Naive thymus-derived CD4-positive, alpha-beta T cell (primary cell): ENCODE measurements around the gene ROCK2. TPM values are rescaled to one million over a fixed set of nuclear protein-coding genes. Genes with fewer than 3 reads are reported as not detected.
A peak's percentile ranks its signal among the peaks of the same experiment; 100 is the strongest.

Source experiments
- ATAC-seq: fragments of 150-1000 bp; cut with Tn5 transposase; 2 replicates; pipeline ENCODE4 v1.10.0; 2021; ENCODE audit warnings: mild to moderate bottlenecking, moderate library complexity
- CTCF ChIA-PET: fragments of 350-600 bp; sonication (Branson Sonifier 250); formaldehyde crosslinking; loops from one replicate; lab custom pipeline; 2021; ENCODE audit warnings: antibody characterized with exemption; lab: Charles Lee
- POLR2A ChIA-PET: fragments of 350-600 bp; sonication (Branson Sonifier 250); formaldehyde crosslinking; loops from one replicate; lab custom pipeline; 2021; ENCODE audit warnings: antibody characterized with exemption, inconsistent platforms; lab: Charles Lee
- DNase-seq, 9 donors: peaks; one replicate each; pipeline versions ENCODE4 v3.0.0 to v3.0.0-alpha.2; 2020 to 2022; ENCODE audit warnings: mixed read lengths in 1 of 9
- H3K27ac ChIP-seq: one replicate; pipeline ENCODE4 v1.7.0; 2013; ENCODE audit warnings: mild to moderate bottlenecking, low read depth, low read length, moderate library complexity
- H3K27me3 ChIP-seq, 2 donors: one replicate each; pipeline ENCODE4 v1.7.0; 2013; ENCODE audit warnings: low read length in 2 of 2, mild to moderate bottlenecking in 2 of 2, moderate library complexity in 2 of 2; ENCODE audit not compliant: control insufficient read depth in 2 of 2, insufficient read depth in 2 of 2
- H3K36me3 ChIP-seq, 3 experiments: 1 replicate in 2 of 3; 2 replicates in 1 of 3; pipeline ENCODE4 v1.7.0; 2013; ENCODE audit warnings: low read length in 3 of 3, mild to moderate bottlenecking in 3 of 3, moderate library complexity in 1 of 3; ENCODE audit not compliant: insufficient read depth in 3 of 3, control insufficient read depth in 2 of 3
- H3K4me1 ChIP-seq, 2 donors: one replicate each; pipeline ENCODE4 v1.7.0; 2013; ENCODE audit warnings: low read length in 2 of 2, mild to moderate bottlenecking in 2 of 2, moderate library complexity in 1 of 2; ENCODE audit not compliant: control insufficient read depth in 2 of 2, insufficient read depth in 2 of 2
- H3K4me3 ChIP-seq: 2 replicates; pipeline ENCODE4 v1.7.0; 2013; ENCODE audit warnings: mild to moderate bottlenecking, low read length
- H3K9me3 ChIP-seq, 3 experiments: 1 replicate in 2 of 3; 2 replicates in 1 of 3; pipeline ENCODE4 v1.7.0; 2013; ENCODE audit warnings: low read length in 3 of 3; ENCODE audit not compliant: control insufficient read depth in 2 of 3
- H3K27ac Mint-ChIP-seq, 9 donors: one replicate each; pipeline ENCODE4 v1.8.0; 2020 to 2022; ENCODE audit warnings: mixed read lengths in 9 of 9, mild to moderate bottlenecking in 8 of 9, moderate library complexity in 5 of 9, inconsistent platforms in 2 of 9
- H3K27me3 Mint-ChIP-seq, 5 donors: one replicate each; pipeline ENCODE4 v1.8.0; 2021 to 2022; ENCODE audit warnings: mixed read lengths in 5 of 5, mild to moderate bottlenecking in 1 of 5
- H3K36me3 Mint-ChIP-seq, 5 donors: one replicate each; pipeline ENCODE4 v1.8.0; 2020 to 2022; ENCODE audit warnings: mixed read lengths in 5 of 5, mild to moderate bottlenecking in 3 of 5, inconsistent platforms in 1 of 5
- H3K4me1 Mint-ChIP-seq, 7 donors: one replicate each; pipeline ENCODE4 v1.8.0; 2020 to 2022; ENCODE audit warnings: mixed read lengths in 7 of 7, mild to moderate bottlenecking in 3 of 7, inconsistent platforms in 1 of 7
- H3K4me3 Mint-ChIP-seq, 10 donors: one replicate each; pipeline ENCODE4 v1.8.0; 2020 to 2022; ENCODE audit warnings: mild to moderate bottlenecking in 10 of 10, mixed read lengths in 10 of 10, moderate library complexity in 6 of 10, inconsistent platforms in 2 of 10
- H3K9me3 Mint-ChIP-seq, 11 donors: one replicate each; pipeline ENCODE4 v1.8.0; 2020 to 2022; ENCODE audit warnings: mixed read lengths in 11 of 11, mild to moderate bottlenecking in 4 of 11, inconsistent platforms in 1 of 11, moderate library complexity in 1 of 11
- intact Hi-C, 2 donors: fragments of 100-400 bp; cut with micrococcal nuclease; formaldehyde crosslinking; loops; one replicate each; pipeline ENCODE4 v1.15.1; 2023
- polyA plus RNA-seq, 2 donors: library from polyadenylated mRNA; unstranded; fragments of 300-500 nt; fragmentation: Illumina TruSeq; gene quantifications; one replicate each; pipeline ENCODE4 v1.2.3, GENCODE V29; 2021
- total RNA-seq, 6 experiments: library from RNA in 5 of 6; stranded (reverse) in 5 of 6; gene quantifications; 1 replicate in 5 of 6; 2 replicates in 1 of 6; pipeline ENCODE4 v1.2.3 and lab custom pipeline; 2021 to 2026

Gene ROCK2
- total and polyA plus RNA-seq, 7 experiments from 2014 or later = 12.0 to 23.9 (median 18.7) TPM

GRCh38 chr2:11215407-11215806 is 129.0 kb downstream of the ROCK2 start:
- no peaks in the 10 kb centered on the region for H3K27me3 ChIP-seq
- ChIA-PET CTCF (no interaction called here), POLR2A (no interaction called here)
- DNase-seq (no peak), ATAC-seq (no peak)
- peaks cover 5 to 55% (median 31%) of the 10 kb centered on the region in 5 donors for H3K36me3 Mint-ChIP-seq
- no peak overlapping the region for H3K27ac ChIP-seq
- no peak overlapping the region for H3K27ac Mint-ChIP-seq
- no peaks in the 10 kb centered on the region for H3K27me3 Mint-ChIP-seq
- H3K9me3 Mint-ChIP-seq = no peaks in the 10 kb centered on the region
- intact Hi-C loops = no loop called here
- H3K36me3 ChIP-seq = peaks cover 0 to 22% (median 0%) of the 10 kb centered on the region in 3 experiments
- H3K4me1 ChIP-seq = no peaks in the 10 kb centered on the region
- peaks cover 0 to 3% (median 0%) of the 10 kb centered on the region in 7 donors for H3K4me1 Mint-ChIP-seq
- no peak overlapping the region for H3K4me3 Mint-ChIP-seq
- H3K9me3 ChIP-seq = no peaks in the 10 kb centered on the region
- H3K4me3 ChIP-seq = no peak overlapping the region

DNA sequence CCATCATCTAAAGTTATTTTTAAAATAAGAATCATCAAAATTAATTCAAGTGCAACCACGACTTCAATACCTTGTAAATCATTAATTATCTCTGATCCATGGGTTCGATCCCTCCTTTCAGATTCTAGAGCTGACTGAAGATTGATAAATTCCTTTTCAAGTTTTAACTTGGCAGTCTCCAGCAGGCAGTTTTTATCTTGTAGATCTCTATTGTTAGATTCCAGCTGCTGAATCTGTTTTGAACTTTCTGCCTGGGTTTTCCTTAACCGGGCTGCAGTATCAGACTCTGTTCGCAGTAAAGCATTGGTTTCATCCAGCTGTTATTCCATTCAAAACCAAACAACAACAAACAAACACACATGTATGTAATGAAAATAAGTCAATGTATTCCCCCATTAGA is 129.7 kb downstream of the ROCK2 start:
- Mint-ChIP-seq H3K36me3 (peaks cover 5 to 51% (median 29%) of the 10 kb centered on the region in 5 donors), H3K27me3 (no peaks in the 10 kb centered on the region), H3K4me3 (no peak overlapping the region), H3K4me1 (peaks cover 0 to 3% (median 0%) of the 10 kb centered on the region in 7 donors), H3K9me3 (no peaks in the 10 kb centered on the region), H3K27ac (no peak overlapping the region)
- ATAC-seq (no peak), DNase-seq (no peak)
- intact Hi-C loops = no loop called here
- H3K4me3 ChIP-seq = no peak overlapping the region
- ChIA-PET CTCF (interaction anchor here (0.6 kb wide), 1 partner anchor 1152 kb away, joined by 3 read pairs; no protein-coding TSS in a partner anchor), POLR2A (no interaction called here)
- H3K9me3 ChIP-seq = no peaks in the 10 kb centered on the region
- no peaks in the 10 kb centered on the region for H3K27me3 ChIP-seq
- no peaks in the 10 kb centered on the region for H3K4me1 ChIP-seq
- H3K36me3 ChIP-seq = peaks cover 0 to 22% (median 0%) of the 10 kb centered on the region in 3 experiments
- H3K27ac ChIP-seq = no peak overlapping the region

- H3K36me3 Mint-ChIP-seq = peaks cover 5 to 46% (median 24%) of the 10 kb centered on the region in 5 donors
- H3K4me3 Mint-ChIP-seq = no peak overlapping the region
- peaks cover 0 to 3% (median 0%) of the 10 kb centered on the region in 7 donors for H3K4me1 Mint-ChIP-seq
- Histone ChIP-seq H3K27ac (no peak overlapping the region), H3K36me3 (peaks cover 0 to 22% (median 0%) of the 10 kb centered on the region in 3 experiments), H3K4me1 (no peaks in the 10 kb centered on the region), H3K27me3 (no peaks in the 10 kb centered on the region), H3K4me3 (no peak overlapping the region), H3K9me3 (no peaks in the 10 kb centered on the region)
- H3K9me3 Mint-ChIP-seq = no peaks in the 10 kb centered on the region
- H3K27ac Mint-ChIP-seq = no peak overlapping the region
- CTCF ChIA-PET = no interaction called here
- ATAC-seq (no peak), DNase-seq (no peak)
- intact Hi-C loops = no loop called here
- POLR2A ChIA-PET = no interaction called here
- H3K27me3 Mint-ChIP-seq = no peaks in the 10 kb centered on the region
These were observed 130.5 kb downstream of the ROCK2 start for GRCh38 chr2:11213975-11214374.

- Histone ChIP-seq H3K36me3 (peaks cover 0 to 18% (median 0%) of the 10 kb centered on the region in 3 experiments), H3K27ac (no peak overlapping the region), H3K9me3 (no peaks in the 10 kb centered on the region), H3K4me1 (no peaks in the 10 kb centered on the region), H3K4me3 (no peak overlapping the region), H3K27me3 (no peaks in the 10 kb centered on the region)
- Mint-ChIP-seq H3K27me3 (no peaks in the 10 kb centered on the region), H3K9me3 (no peaks in the 10 kb centered on the region), H3K4me1 (peaks cover 0 to 3% (median 0%) of the 10 kb centered on the region in 7 donors), H3K27ac (peak overlapping the region in 2 of 9 donors; percentile 16 to 19), H3K36me3 (peaks cover 5 to 41% (median 24%) of the 10 kb centered on the region in 5 donors), H3K4me3 (no peak overlapping the region)
- DNase-seq = no peak
- ATAC-seq = no peak
- POLR2A ChIA-PET = no interaction called here
- intact Hi-C loops = no loop called here
- CTCF ChIA-PET = no interaction called here
These were observed 131.3 kb downstream of the ROCK2 start for GRCh38 chr2:11213090-11213638.

DNA sequence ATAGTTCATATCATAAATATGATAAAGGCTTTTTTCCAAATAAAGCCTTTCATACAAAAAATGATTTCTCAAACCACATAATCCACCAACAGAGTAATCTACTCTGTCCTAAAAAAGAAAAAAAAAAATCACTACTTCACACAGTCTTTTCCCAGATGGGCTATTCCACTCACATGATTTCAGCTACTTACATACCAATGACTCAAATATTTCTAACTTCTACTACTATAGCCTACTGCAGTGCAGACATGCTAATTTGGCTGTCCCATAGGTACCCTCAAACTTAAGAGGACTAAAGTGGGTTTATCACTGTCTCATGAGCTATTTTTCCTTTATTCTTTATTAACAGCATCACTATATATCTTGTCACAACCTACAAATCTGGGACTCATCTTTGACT is 131.8 kb downstream of the ROCK2 start:
- POLR2A ChIA-PET = no interaction called here
- no peak for DNase-seq

DNA sequence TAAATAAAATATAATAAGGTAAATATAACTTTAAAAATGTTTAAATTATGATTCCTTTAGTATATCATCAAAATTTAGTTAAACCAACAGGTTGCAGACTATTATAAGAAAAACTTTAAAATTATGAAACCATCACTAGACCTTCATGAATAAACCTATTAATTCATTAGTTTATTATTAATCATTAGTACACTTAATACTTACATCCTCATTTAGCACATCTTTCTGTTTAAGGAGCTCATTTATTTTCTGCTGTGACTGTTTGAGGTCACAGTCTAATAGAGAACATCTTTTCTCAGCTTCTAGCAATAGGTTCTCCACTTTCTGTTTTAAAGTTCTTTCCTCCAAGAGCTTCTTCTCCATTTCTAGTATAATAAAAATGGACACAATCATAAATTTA is 136.4 kb downstream of the ROCK2 start:
- Mint-ChIP-seq H3K4me3 (no peak overlapping the region), H3K27ac (peak overlapping the region in 1 of 9 donors; percentile 31), H3K4me1 (peaks cover 0 to 16% (median 3%) of the 10 kb centered on the region in 7 donors), H3K36me3 (peaks cover 5 to 34% (median 10%) of the 10 kb centered on the region in 5 donors), H3K9me3 (peaks cover 0 to 2% (median 0%) of the 10 kb centered on the region in 11 donors), H3K27me3 (no peaks in the 10 kb centered on the region)
- ATAC-seq = no peak
- Histone ChIP-seq H3K4me1 (no peaks in the 10 kb centered on the region), H3K27ac (no peak overlapping the region), H3K36me3 (peaks cover 0 to 4% (median 0%) of the 10 kb centered on the region in 3 experiments), H3K9me3 (no peaks in the 10 kb centered on the region), H3K27me3 (no peaks in the 10 kb centered on the region), H3K4me3 (no peak overlapping the region)
- ChIA-PET POLR2A (interaction anchor here (0.6 kb wide), 1 partner anchor 25 kb away, joined by 3 read pairs; no protein-coding TSS in a partner anchor), CTCF (interaction anchor here (0.8 kb wide), 1 partner anchor 250 kb away, joined by 3 read pairs; no protein-coding TSS in a partner anchor)
- DNase-seq = no peak
- intact Hi-C loops = no loop called here

More for the DNA sequence above, 131.8 kb downstream of the ROCK2 start:
- Histone ChIP-seq H3K9me3 (no peaks in the 10 kb centered on the region), H3K4me1 (no peaks in the 10 kb centered on the region), H3K4me3 (no peak overlapping the region), H3K36me3 (peaks cover 0 to 14% (median 0%) of the 10 kb centered on the region in 3 experiments), H3K27ac (no peak overlapping the region), H3K27me3 (no peaks in the 10 kb centered on the region)
- Mint-ChIP-seq H3K4me1 (peaks cover 0 to 3% (median 0%) of the 10 kb centered on the region in 7 donors), H3K36me3 (peaks cover 5 to 39% (median 24%) of the 10 kb centered on the region in 5 donors), H3K27ac (no peak overlapping the region), H3K9me3 (no peaks in the 10 kb centered on the region), H3K27me3 (no peaks in the 10 kb centered on the region), H3K4me3 (no peak overlapping the region)
- ATAC-seq = no peak
- intact Hi-C loops = no loop called here
- CTCF ChIA-PET = no interaction called here

- intact Hi-C loops = no loop called here
- Mint-ChIP-seq H3K4me1 (peaks cover 0 to 16% (median 3%) of the 10 kb centered on the region in 7 donors), H3K27me3 (no peaks in the 10 kb centered on the region), H3K4me3 (no peak overlapping the region), H3K36me3 (peaks cover 0 to 41% (median 6%) of the 10 kb centered on the region in 5 donors), H3K9me3 (peaks cover 0 to 2% (median 0%) of the 10 kb centered on the region in 11 donors), H3K27ac (peak overlapping the region in 1 of 9 donors; percentile 9)
- Histone ChIP-seq H3K4me3 (no peak overlapping the region), H3K4me1 (no peaks in the 10 kb centered on the region), H3K27me3 (no peaks in the 10 kb centered on the region), H3K36me3 (peaks cover 0 to 4% (median 0%) of the 10 kb centered on the region in 3 experiments), H3K9me3 (no peaks in the 10 kb centered on the region), H3K27ac (no peak overlapping the region)
- DNase-seq (no peak), ATAC-seq (peak; percentile 86)
- ChIA-PET POLR2A (no interaction called here), CTCF (no interaction called here)
These were observed 141.0 kb downstream of the ROCK2 start for GRCh38 chr2:11203480-11203879.
